ENCODE results near the gene MEGF8. TPM values are rescaled to one million over a fixed set of nuclear protein-coding genes. Genes with fewer than 3 reads are reported as not detected.

MEGF8 gene
- total RNA-seq, 1 donor from 2014 or later, result 15.1 TPM

GRCh38 chr19:42421591-42422031, 96.2 kb downstream of the MEGF8 start:
- intact Hi-C loops (cut with micrococcal nuclease), result loop anchor here (2.0 to 5.0 kb wide), 3 partner anchors 25 to 293 kb away; no protein-coding TSS in a partner anchor
- H3K4me1 Mint-ChIP-seq, result peaks cover 46% of the 10 kb centered on the region
- no peaks in the 10 kb centered on the region for H3K9me3 Mint-ChIP-seq
- H3K36me3 Mint-ChIP-seq (ENCODE audit: low read depth), result peaks cover 28% of the 10 kb centered on the region
- CTCF ChIA-PET, result interaction anchor here (0.6 to 3.9 kb wide), 4 partner anchors 13 to 49 kb away, joined by 3 to 24 read pairs (median 12); no protein-coding TSS in a partner anchor
- peak overlapping the region; percentile 98 for H3K4me3 Mint-ChIP-seq
- no peaks in the 10 kb centered on the region for H3K27me3 Mint-ChIP-seq
- H3K27ac Mint-ChIP-seq, result peak overlapping the region; percentile 98
- ATAC-seq (ENCODE audit: low read depth) (no peak), DNase-seq (no peak)
- POLR2A ChIA-PET, result no interaction called here
- no peak for TF ChIP-seq CTCF (IDR thresholded peaks at IDR 0.05)

GRCh38 chr19:42422092-42422900, 96.9 kb downstream of the MEGF8 start:
- CTCF ChIA-PET, result interaction anchor here (0.6 to 3.9 kb wide), 5 partner anchors 12 to 50 kb away, joined by 3 to 24 read pairs (median 15); no protein-coding TSS in a partner anchor
- peaks cover 26% of the 10 kb centered on the region for H3K36me3 Mint-ChIP-seq (ENCODE audit: low read depth)
- H3K4me1 Mint-ChIP-seq, result peaks cover 46% of the 10 kb centered on the region
- peak overlapping the region; percentile 98 for H3K4me3 Mint-ChIP-seq
- POLR2A ChIA-PET, result interaction anchor here (1.3 to 2.3 kb wide), 4 partner anchors 16 to 308 kb away, joined by 3 to 23 read pairs (median 7); no protein-coding TSS in a partner anchor
- H3K9me3 Mint-ChIP-seq, result no peaks in the 10 kb centered on the region
- no peak for TF ChIP-seq CTCF (IDR thresholded peaks at IDR 0.05)
- H3K27me3 Mint-ChIP-seq, result no peaks in the 10 kb centered on the region
- DNase-seq (peak; percentile 55), ATAC-seq (ENCODE audit: low read depth) (peak; percentile 19)
- peak overlapping the region; percentile 98 for H3K27ac Mint-ChIP-seq
- intact Hi-C loops (cut with micrococcal nuclease), result loop anchor here (2.0 to 5.0 kb wide), 3 partner anchors 25 to 293 kb away; no protein-coding TSS in a partner anchor

GRCh38 chr19:42422901-42423461, 97.5 kb downstream of the MEGF8 start:
- H3K27ac Mint-ChIP-seq, result peak overlapping the region; percentile 98
- CTCF ChIA-PET, result interaction anchor here (0.6 to 3.9 kb wide), 4 partner anchors 11 to 105 kb away, joined by 3 to 15 read pairs (median 10); partner anchors contain the start of gene CEACAM1
- no peak for TF ChIP-seq CTCF (IDR thresholded peaks at IDR 0.05)
- peak overlapping the region; percentile 98 for H3K4me3 Mint-ChIP-seq
- H3K4me1 Mint-ChIP-seq, result peaks cover 46% of the 10 kb centered on the region
- peaks cover 26% of the 10 kb centered on the region for H3K36me3 Mint-ChIP-seq (ENCODE audit: low read depth)
- ATAC-seq (ENCODE audit: low read depth) (peak; percentile 47), DNase-seq (peak; percentile 61)
- intact Hi-C loops (cut with micrococcal nuclease), result loop anchor here (1.0 to 5.0 kb wide), 8 partner anchors 15 to 478 kb away; partner anchors contain the start of genes GSK3A and MEGF8
- POLR2A ChIA-PET, result interaction anchor here (0.5 to 2.3 kb wide), 16 partner anchors 10 to 346 kb away, joined by 3 to 23 read pairs (median 5); partner anchors contain the start of genes CIC and ZNF574
- H3K27me3 Mint-ChIP-seq, result no peaks in the 10 kb centered on the region
- no peaks in the 10 kb centered on the region for H3K9me3 Mint-ChIP-seq

GRCh38 chr19:42423462-42424344, 98.3 kb downstream of the MEGF8 start:
- ChIA-PET POLR2A (interaction anchor here (0.5 to 2.3 kb wide), 19 partner anchors 10 to 347 kb away, joined by 3 to 23 read pairs (median 5); partner anchors contain the start of genes CIC, POU2F2 and ZNF574), CTCF (interaction anchor here (0.6 to 3.9 kb wide), 4 partner anchors 11 to 105 kb away, joined by 3 to 15 read pairs (median 10); partner anchors contain the start of gene CEACAM1)
- DNase-seq (peak; percentile 91), ATAC-seq (ENCODE audit: low read depth) (peak; percentile 90)
- H3K4me1 Mint-ChIP-seq, result peaks cover 46% of the 10 kb centered on the region
- peaks cover 20% of the 10 kb centered on the region for H3K36me3 Mint-ChIP-seq (ENCODE audit: low read depth)
- TF ChIP-seq CTCF (IDR thresholded peaks at IDR 0.05), result no peak
- H3K27me3 Mint-ChIP-seq, result no peaks in the 10 kb centered on the region
- peak overlapping the region; percentile 98 for H3K4me3 Mint-ChIP-seq
- H3K27ac Mint-ChIP-seq, result peak overlapping the region; percentile 98
- intact Hi-C loops (cut with micrococcal nuclease), result loop anchor here (1.0 to 5.0 kb wide), 8 partner anchors 15 to 478 kb away; partner anchors contain the start of genes GSK3A and MEGF8
- no peaks in the 10 kb centered on the region for H3K9me3 Mint-ChIP-seq
